ENCODE results near the gene RETSAT.
A peak's percentile ranks its signal among the peaks of the same experiment; 100 is the strongest.
"Not testable (repeated sequence)": the region's sequence is repeated elsewhere in the genome, so short reads cannot be mapped to it uniquely, and the experiment has no call there.

Gene RETSAT

GRCh38 chr2:85393836-85394235, 39.5 kb upstream of the RETSAT start:
- no peak for FAIRE-seq
- DNase-seq (ENCODE audit: insufficient read length, low spot score): no peak
- TF ChIP-seq CTCF (IDR thresholded peaks at IDR 0.05; ENCODE audit: insufficient read depth, missing control alignments): no peak

GRCh38 chr2:85390941-85391669, 36.8 kb upstream of the RETSAT start:
- FAIRE-seq: no peak
- no peak for DNase-seq (ENCODE audit: insufficient read length, low spot score)

DNA sequence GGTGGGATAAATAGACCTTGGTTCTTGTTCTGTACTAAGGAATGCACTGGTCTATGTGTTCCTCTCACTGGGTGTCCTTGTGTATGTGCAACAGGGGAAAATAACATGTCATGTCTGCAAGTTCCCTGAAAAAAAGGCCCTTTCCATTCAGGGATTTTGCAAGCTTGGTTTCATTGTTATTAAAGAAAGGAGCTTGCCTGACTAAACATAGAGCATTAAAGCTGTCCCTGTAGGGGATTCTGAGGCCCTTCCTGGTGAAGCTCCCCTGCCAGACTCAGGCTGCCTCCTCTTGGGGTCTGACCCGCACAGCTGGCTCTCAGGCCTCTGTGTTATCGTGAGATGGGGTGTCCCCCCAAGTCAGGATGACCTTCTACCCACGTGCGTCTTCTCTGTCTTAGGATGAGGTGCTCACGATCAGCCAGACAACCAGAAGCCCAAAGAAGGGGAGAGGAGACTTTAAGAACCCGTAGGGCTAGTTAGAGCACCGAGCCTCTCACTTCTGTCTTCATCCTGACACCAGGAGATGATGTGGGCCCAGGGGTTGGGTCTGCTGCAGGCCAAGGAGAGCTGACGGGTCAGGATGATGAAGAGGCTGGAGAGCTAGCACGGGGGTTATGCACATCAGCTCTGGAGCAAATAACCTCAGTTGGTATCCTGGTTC, 34.7 kb upstream of the RETSAT start:
- DNase-seq (ENCODE audit: insufficient read length, low spot score) (no peak), FAIRE-seq (no peak)
- TF ChIP-seq CTCF (IDR thresholded peaks at IDR 0.05; ENCODE audit: insufficient read depth, missing control alignments): no peak

More at GRCh38 chr2:85390941-85391669, 36.8 kb upstream of the RETSAT start:
- TF ChIP-seq CTCF (IDR thresholded peaks at IDR 0.05; ENCODE audit: insufficient read depth, missing control alignments): peak; percentile 74

- FAIRE-seq (no peak), DNase-seq (ENCODE audit: insufficient read length, low spot score) (no peak)
- TF ChIP-seq CTCF (IDR thresholded peaks at IDR 0.05; ENCODE audit: insufficient read depth, missing control alignments): no peak
These were observed 33.4 kb upstream of the RETSAT start for GRCh38 chr2:85387754-85388153.

DNA sequence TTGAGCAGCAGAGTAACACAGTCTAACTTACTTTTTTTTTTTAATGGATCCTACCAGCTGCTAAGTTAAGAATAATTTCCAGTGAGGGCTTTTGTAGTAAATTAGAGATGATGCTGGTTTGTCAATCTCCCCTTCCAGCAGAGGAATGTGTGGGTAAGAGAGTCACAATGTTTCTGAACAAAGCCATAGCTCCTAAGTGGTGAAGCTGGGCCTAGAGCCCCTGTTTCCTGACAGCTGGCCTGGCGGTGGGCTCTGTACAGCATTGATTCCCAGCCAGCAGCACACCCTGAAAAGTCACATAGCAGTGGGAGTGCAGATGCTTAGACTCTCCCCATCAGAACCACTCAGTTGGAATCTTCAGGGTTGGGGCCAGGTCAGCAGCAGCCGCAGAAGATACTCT, 31.4 kb upstream of the RETSAT start:
- no peak for DNase-seq (ENCODE audit: insufficient read length, low spot score)
- FAIRE-seq: no peak
- TF ChIP-seq CTCF (IDR thresholded peaks at IDR 0.05; ENCODE audit: insufficient read depth, missing control alignments): no peak

DNA sequence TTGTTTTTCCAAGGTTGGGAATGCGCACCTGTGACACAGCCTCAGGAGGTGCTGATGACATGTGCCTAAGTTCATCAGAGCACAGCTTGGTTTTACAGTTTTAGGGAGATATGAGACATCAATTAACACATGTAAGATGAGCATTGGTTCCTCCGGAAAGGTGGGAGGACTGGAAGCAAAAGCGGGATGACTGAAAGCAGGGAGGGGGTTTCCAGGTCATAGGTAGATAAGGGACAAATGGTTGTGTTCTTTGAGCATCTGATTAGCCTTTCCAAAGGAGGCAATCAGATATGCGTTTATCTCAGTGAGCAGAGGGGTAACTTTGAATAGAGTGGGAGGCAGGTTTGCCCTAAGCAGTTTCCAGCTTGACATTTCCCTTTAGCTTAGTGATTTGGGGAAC, 29.5 kb upstream of the RETSAT start:
- FAIRE-seq (no peak), DNase-seq (ENCODE audit: insufficient read length, low spot score) (no peak)
- TF ChIP-seq CTCF (IDR thresholded peaks at IDR 0.05; ENCODE audit: insufficient read depth, missing control alignments): no peak

GRCh38 chr2:85383151-85383550, 28.8 kb upstream of the RETSAT start:
- not testable (repeated sequence) for DNase-seq (ENCODE audit: insufficient read length, low spot score); FAIRE-seq
